ENCODE results near the gene UBE2E2.

GRCh38 chr3:23343509-23343908 is 140.4 kb downstream of the UBE2E2 start:
- no peak for TF ChIP-seq CTCF (IDR thresholded peaks at IDR 0.05)
- no peak for TF ChIP-seq POLR2A (IDR thresholded peaks at IDR 0.05)
- TF ChIP-seq POLR2AphosphoS5 (IDR thresholded peaks at IDR 0.05), result no peak
